DMS 273 treated with DMSO at 0.1 percent for 48 hours (cell line): ENCODE data around the gene RNF166.

ENCODE experiments used
- DNase-seq: peaks from one replicate; lab custom pipeline; 2025; lab: John Stamatoyannopoulos, UW

Gene RNF166

DNA sequence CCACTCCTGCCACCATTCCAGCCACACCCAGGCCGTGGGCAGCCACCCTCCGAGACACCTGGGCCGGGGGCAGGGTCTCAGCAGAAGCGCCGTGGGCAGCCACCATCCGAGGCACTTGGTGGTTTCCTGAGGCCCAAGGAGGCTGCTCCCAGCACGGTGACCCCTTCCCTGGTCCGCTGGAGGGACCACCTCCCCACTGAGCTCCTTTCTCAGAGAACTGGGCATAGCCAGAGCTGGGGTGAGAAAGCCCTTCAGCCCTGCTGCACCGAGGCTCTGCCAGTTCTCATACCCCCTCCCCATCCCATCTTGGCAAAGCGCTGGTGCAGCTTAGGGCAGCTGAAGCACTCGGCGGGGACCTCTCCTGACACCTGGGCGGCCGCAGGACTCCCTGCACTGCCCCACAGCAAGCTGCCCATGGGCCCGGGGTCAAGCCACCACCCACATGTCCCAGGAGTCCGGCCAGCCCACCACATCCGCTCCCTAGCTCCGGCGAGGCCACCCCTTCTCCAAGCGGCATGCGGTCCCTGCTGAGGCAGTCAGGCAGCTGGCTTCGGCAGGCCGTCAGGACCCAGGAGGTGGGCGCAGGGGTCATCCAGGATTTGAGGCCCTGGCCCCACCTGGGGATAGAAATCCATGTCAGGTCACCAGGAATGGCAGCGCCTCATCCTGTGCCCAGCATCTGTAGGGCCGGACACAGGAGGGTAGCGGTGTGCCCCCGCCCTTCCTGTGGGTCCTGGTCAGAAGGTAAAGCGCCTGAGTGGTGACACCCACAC is 54.0 kb downstream of the RNF166 start:
- no peak for DNase-seq

GRCh38 chr16:88651276-88651988 is 54.8 kb downstream of the RNF166 start:
- no peak for DNase-seq

DNA sequence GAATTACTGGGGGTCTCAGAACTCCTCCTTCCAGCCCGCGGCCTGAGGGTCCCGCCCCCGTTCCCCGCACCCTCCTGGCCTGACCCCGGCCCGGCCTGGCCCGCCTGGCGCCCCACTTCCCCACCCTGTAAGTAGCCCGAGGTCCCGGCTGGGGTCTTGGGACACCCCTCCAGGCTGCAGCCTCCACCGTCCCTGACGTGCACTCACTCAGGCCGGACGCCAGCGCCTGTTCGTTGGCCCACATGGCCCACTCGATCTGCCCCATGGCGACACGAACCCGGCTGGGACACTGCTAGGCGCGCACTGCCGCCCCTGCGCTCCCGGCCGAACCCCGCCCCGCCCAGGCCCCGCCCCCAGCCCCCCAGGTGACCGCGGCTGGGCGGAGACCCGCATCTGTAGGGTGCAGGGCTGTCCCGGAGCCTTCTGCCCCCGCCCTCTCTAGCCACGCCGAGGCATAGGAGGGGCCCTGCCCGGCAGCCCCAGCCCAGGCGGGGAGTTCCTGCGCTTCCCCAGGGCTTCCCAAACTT is 55.4 kb downstream of the RNF166 start, which contains the start of gene CYBA:
CYBA (minus strand) TSS at position 305 of the 527 bp plus-strand sequence; CDS start at position 265, 40 bp downstream.
- DNase-seq = peak; percentile 38

- no peak for DNase-seq
These were observed 56.1 kb downstream of the RNF166 start for GRCh38 chr16:88649924-88650748.

GRCh38 chr16:88649195-88649923 is 56.8 kb downstream of the RNF166 start:
- DNase-seq = peak; percentile 57

DNA sequence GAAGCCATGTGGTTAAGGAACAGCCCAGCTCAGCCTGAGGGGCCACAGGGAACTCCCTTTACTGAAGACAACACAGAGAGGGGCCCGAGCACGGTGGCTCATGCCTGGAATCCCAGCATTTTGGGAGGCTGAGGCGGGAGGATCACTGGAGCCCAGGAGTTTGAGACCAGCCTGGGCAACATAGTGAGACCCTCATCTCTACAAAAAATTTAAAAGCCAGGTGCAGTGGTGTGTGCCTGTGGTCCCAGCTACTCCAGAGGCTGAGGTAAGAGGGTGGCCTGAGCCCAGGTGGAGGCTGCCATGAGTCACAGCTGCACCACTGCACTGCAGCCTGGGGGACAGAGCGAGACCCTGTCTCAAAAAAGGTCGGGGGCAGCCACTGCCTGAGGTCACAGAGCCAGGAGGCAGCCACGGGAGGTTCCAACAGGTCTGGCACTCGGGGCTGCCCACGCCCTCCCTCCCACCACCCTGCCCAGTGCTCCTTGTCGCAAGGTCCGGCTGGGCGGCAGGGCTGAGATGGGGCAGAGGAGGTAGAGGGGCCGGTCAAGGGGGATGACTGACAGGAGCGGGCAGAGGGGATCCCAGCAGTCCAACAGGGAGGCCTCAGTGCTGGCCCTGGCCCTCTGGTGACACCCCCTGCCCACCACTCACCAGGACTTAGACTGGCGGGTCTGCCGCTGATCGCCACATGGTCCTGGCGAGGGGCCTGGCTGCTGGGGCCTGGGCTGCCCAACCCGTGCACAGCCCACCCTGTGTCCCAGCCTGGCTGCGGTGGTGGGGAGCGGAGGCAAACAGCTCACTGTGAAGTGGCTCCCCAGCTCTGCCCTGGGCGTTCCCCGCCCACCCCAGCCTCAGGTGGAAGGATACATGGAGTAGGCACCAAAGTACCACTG is 58.8 kb downstream of the RNF166 start:
- DNase-seq = no peak
